ENCODE results near the gene P2RX4.

DNA sequence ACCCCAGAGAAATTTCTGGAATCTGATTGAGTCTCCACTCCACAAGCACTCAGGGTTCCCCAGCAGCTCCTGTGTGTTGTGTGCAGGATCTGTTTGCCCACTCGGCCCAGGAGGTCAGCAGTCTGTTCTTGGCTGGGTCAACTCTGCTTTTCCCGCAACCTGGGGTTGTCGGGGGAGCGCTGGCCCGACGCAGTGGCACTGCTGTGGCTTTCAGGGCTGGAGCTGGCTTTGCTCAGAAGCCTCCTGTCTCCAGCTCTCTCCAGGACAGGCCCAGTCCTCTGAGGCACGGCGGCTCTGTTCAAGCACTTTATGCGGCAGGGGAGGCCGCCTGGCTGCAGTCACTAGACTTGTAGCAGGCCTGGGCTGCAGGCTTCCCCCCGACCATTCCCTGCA, 23.7 kb downstream of the P2RX4 start:
- TF ChIP-seq, protein P1, sequence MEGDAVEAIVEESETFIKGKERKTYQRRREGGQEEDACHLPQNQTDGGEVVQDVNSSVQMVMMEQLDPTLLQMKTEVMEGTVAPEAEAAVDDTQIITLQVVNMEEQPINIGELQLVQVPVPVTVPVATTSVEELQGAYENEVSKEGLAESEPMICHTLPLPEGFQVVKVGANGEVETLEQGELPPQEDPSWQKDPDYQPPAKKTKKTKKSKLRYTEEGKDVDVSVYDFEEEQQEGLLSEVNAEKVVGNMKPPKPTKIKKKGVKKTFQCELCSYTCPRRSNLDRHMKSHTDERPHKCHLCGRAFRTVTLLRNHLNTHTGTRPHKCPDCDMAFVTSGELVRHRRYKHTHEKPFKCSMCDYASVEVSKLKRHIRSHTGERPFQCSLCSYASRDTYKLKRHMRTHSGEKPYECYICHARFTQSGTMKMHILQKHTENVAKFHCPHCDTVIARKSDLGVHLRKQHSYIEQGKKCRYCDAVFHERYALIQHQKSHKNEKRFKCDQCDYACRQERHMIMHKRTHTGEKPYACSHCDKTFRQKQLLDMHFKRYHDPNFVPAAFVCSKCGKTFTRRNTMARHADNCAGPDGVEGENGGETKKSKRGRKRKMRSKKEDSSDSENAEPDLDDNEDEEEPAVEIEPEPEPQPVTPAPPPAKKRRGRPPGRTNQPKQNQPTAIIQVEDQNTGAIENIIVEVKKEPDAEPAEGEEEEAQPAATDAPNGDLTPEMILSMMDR (IDR thresholded peaks at IDR 0.05; ENCODE audit: insufficient read depth, low read length, poor library complexity, severe bottlenecking) = no peak
- TF ChIP-seq EZH2phosphoT487 (conservative IDR thresholded peaks at IDR 0.05; ENCODE audit: low read length) = no peak
